ENCODE data around the gene MYBPC2.

The MYBPC2 gene

GRCh38 chr19:50425581-50425980 is 7.1 kb upstream of the MYBPC2 start:
- DNase-seq (ENCODE audit: low spot score): no peak
- TF ChIP-seq CTCF (IDR thresholded peaks at IDR 0.05; ENCODE audit: extremely low read depth, missing control alignments): no peak

- TF ChIP-seq CTCF (IDR thresholded peaks at IDR 0.05; ENCODE audit: extremely low read depth, missing control alignments): no peak
- no peak for DNase-seq (ENCODE audit: low spot score)
Observed at GRCh38 chr19:50427318-50427925, 5.3 kb upstream of the MYBPC2 start.

- DNase-seq (ENCODE audit: low spot score): no peak
- no peak for TF ChIP-seq CTCF (IDR thresholded peaks at IDR 0.05; ENCODE audit: extremely low read depth, missing control alignments)
Observed at GRCh38 chr19:50427997-50428425, 4.7 kb upstream of the MYBPC2 start.

- no peak for TF ChIP-seq CTCF (IDR thresholded peaks at IDR 0.05; ENCODE audit: extremely low read depth, missing control alignments)
- DNase-seq (ENCODE audit: low spot score): no peak
Observed at GRCh38 chr19:50428772-50429463, 3.8 kb upstream of the MYBPC2 start.

- DNase-seq (ENCODE audit: low spot score): no peak
- no peak for TF ChIP-seq CTCF (IDR thresholded peaks at IDR 0.05; ENCODE audit: extremely low read depth, missing control alignments)
Observed at GRCh38 chr19:50430888-50431342, 1.8 kb upstream of the MYBPC2 start.

GRCh38 chr19:50431343-50432220 is 1.1 kb upstream of the MYBPC2 start:
- DNase-seq (ENCODE audit: low spot score): peak; percentile 92
- TF ChIP-seq CTCF (IDR thresholded peaks at IDR 0.05; ENCODE audit: extremely low read depth, missing control alignments): no peak
